NT2/D1 (cell line): ENCODE results near the gene TMEM187.

Experiments used
- DNase-seq: peaks from one replicate; pipeline ENCODE4 v3.0.0-alpha.2; 2011; ENCODE audit warnings: low read depth, low spot score
- H3K27me3 ChIP-seq: 2 replicates; pipeline ENCODE4 v1.6.0; 2011; ENCODE audit warnings: mild to moderate bottlenecking; ENCODE audit not compliant: insufficient read length, insufficient read depth
- H3K36me3 ChIP-seq: 2 replicates; pipeline ENCODE4 v1.6.1; 2011; ENCODE audit warnings: mild to moderate bottlenecking, low read length, mixed read lengths; ENCODE audit not compliant: insufficient read depth, insufficient read length
- H3K4me1 ChIP-seq: 2 replicates; pipeline ENCODE4 v1.5.1; 2011; ENCODE audit not compliant: insufficient read depth, insufficient read length
- H3K4me3 ChIP-seq: 2 replicates; pipeline ENCODE4 v1.5.1; 2011; ENCODE audit warnings: low read depth; ENCODE audit not compliant: insufficient read length
- H3K9ac ChIP-seq: 2 replicates; pipeline ENCODE4 v1.6.0; 2011; ENCODE audit warnings: low read depth; ENCODE audit not compliant: insufficient read length
- H3K9me3 ChIP-seq: 2 replicates; pipeline ENCODE4 v1.5.1; 2011; ENCODE audit warnings: mild to moderate bottlenecking, low read length; ENCODE audit not compliant: insufficient read depth
- SUZ12 ChIP-seq: IDR thresholded peaks from 2 replicates; pipeline ENCODE4 v1.6.1; 2011; ENCODE audit not compliant: insufficient read length, insufficient read depth; ENCODE audit errors: extremely low read depth
- YY1 ChIP-seq: IDR thresholded peaks from 2 replicates; pipeline ENCODE4 v1.6.1; 2011; ENCODE audit not compliant: insufficient read length, insufficient read depth
- ZNF274 ChIP-seq: IDR thresholded peaks from 2 replicates; pipeline ENCODE4 v1.6.1; 2011; ENCODE audit warnings: mild to moderate bottlenecking, low read depth, low read length

TMEM187 gene

GRCh38 chrX:153981231-153981630 is 8.7 kb downstream of the TMEM187 start:
- DNase-seq: no peak
- no peaks in the 10 kb centered on the region for H3K9me3 ChIP-seq
- no peak overlapping the region for H3K9ac ChIP-seq
- H3K4me3 ChIP-seq: no peak overlapping the region
- TF ChIP-seq ZNF274: no peak
- no peak for TF ChIP-seq SUZ12
- no peak for TF ChIP-seq YY1
- H3K4me1 ChIP-seq: no peaks in the 10 kb centered on the region
- no peaks in the 10 kb centered on the region for H3K36me3 ChIP-seq
- no peaks in the 10 kb centered on the region for H3K27me3 ChIP-seq

- Histone ChIP-seq H3K9me3 (no peaks in the 10 kb centered on the region), H3K4me3 (no peak overlapping the region), H3K36me3 (no peaks in the 10 kb centered on the region), H3K9ac (no peak overlapping the region), H3K27me3 (no peaks in the 10 kb centered on the region), H3K4me1 (no peaks in the 10 kb centered on the region)
- DNase-seq: no peak
- TF ChIP-seq YY1 (no peak), SUZ12 (no peak), ZNF274 (no peak)
Observed at GRCh38 chrX:153981771-153982533, 9.4 kb downstream of the TMEM187 start.

DNA sequence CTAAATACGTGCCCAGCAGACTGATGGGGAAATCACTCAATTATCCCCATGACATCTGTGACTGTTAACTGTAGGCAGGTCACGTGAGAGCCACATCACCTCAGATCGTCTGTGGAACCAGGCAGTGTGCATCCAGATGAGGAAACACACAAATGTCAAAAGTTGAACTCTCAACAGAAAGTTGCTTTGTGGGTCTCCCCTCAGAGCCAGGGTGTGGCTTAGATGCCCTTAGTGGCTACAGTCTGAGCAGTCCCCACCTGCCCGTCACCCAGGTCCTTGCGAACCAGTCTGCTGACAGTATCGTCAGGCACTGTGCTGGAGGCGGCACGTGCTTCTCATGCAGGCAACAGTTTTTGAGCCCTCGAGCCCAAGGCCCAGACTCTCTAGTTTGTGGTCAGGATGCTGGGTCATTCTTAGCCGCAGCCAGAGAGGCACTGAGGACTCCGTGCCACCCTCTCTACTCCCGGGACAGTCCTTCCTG is 10.8 kb downstream of the TMEM187 start:
- TF ChIP-seq SUZ12 (no peak), YY1 (no peak), ZNF274 (no peak)
- no peaks in the 10 kb centered on the region for H3K27me3 ChIP-seq
- H3K9ac ChIP-seq: no peak overlapping the region
- H3K4me3 ChIP-seq: no peak overlapping the region
- no peaks in the 10 kb centered on the region for H3K36me3 ChIP-seq
- H3K9me3 ChIP-seq: no peaks in the 10 kb centered on the region
- H3K4me1 ChIP-seq: no peaks in the 10 kb centered on the region
- DNase-seq: no peak

DNA sequence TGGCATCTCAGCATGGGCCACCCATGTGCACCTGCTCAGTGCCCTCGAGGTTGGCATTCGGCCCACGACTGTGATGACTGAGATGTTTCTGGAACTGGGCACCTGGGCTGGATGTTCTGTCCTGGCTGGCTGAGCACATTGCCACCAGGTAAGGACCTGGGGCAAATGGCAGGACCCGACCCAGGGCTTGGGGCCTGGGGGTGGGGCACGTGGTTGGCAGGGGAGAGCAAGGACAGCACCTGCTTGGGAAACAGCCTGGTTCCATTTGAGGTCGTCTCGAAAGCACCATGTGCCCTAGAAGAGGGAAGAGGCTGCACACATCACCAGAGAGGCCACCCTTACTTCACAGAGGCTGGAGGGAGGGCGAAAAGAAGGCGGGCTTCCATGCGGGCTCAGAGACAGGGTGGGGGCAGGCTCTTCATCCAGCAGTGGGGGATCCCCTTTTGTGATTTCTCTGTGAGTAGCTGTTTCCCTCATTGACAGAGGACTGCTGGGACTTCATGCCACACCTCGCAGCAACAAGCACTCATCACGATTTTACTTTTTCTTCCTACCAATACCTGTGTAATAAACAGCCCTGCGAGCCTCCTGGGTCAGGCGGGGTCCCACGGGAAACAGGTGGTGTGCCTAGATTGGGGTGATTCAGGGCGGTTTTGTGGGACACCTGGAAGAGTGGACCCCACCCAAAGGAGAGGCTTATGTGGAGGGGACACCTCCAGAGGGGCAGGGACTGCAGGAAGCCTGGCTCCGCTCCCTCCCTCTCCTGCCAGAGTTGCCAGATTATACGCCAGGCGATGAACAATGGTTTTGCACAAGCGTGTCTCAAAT is 12.0 kb downstream of the TMEM187 start:
- H3K4me3 ChIP-seq: no peak overlapping the region
- H3K36me3 ChIP-seq: no peaks in the 10 kb centered on the region
- no peak for DNase-seq
- no peaks in the 10 kb centered on the region for H3K9me3 ChIP-seq
- no peak overlapping the region for H3K9ac ChIP-seq
- no peaks in the 10 kb centered on the region for H3K27me3 ChIP-seq
- H3K4me1 ChIP-seq: no peaks in the 10 kb centered on the region
- TF ChIP-seq SUZ12 (no peak), YY1 (no peak), ZNF274 (no peak)

- Histone ChIP-seq H3K9me3 (no peaks in the 10 kb centered on the region), H3K9ac (no peak overlapping the region), H3K27me3 (no peaks in the 10 kb centered on the region), H3K4me3 (no peak overlapping the region), H3K4me1 (no peaks in the 10 kb centered on the region), H3K36me3 (no peaks in the 10 kb centered on the region)
- TF ChIP-seq YY1: no peak
- no peak for TF ChIP-seq ZNF274
- TF ChIP-seq SUZ12: no peak
- DNase-seq: no peak
Observed at GRCh38 chrX:153988493-153988892, 15.9 kb downstream of the TMEM187 start.

GRCh38 chrX:153989973-153990655 is 17.6 kb downstream of the TMEM187 start:
- no peaks in the 10 kb centered on the region for H3K27me3 ChIP-seq
- TF ChIP-seq SUZ12 (no peak), YY1 (no peak), ZNF274 (no peak)

DNA sequence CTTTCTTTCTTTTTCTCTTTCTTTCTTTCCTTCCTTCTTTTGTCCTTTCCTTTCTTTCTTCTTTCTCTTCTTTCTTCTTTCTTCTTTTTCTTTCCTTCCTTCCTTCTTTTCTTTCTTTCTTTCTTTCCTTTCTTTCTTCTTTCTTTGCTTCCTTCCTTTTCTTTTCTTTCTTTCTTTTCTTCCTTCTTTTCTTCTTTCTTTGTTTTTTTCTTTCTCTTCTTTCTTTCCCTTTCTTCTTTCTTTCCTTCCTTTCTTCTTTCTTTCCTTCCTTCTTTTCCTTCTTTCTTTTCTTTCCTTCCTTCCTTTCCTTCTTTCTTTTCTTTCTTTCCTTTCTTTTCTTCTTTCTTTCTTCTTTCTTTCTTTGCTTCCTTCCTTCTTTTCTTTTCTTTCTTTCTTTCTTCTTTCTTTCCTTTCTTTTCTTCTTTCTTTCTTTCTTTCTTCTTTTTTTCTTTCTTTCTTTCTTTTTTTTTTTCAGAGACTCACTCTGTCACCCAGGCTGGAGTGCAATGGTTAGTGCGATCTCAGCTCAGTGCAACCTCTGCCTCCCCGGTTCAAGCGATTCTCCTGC is 18.5 kb downstream of the TMEM187 start:
- Histone ChIP-seq H3K27me3 (no peaks in the 10 kb centered on the region), H3K4me3 (no peak overlapping the region), H3K9ac (no peak overlapping the region), H3K9me3 (no peaks in the 10 kb centered on the region), H3K36me3 (no peaks in the 10 kb centered on the region), H3K4me1 (no peaks in the 10 kb centered on the region)
- no peak for DNase-seq
- TF ChIP-seq SUZ12: no peak
- no peak for TF ChIP-seq YY1
- TF ChIP-seq ZNF274: no peak

More at GRCh38 chrX:153989973-153990655, 17.6 kb downstream of the TMEM187 start:
- no peak overlapping the region for H3K9ac ChIP-seq
- no peak for DNase-seq
- no peak overlapping the region for H3K4me3 ChIP-seq
- H3K4me1 ChIP-seq: no peaks in the 10 kb centered on the region
- H3K9me3 ChIP-seq: no peaks in the 10 kb centered on the region
- no peaks in the 10 kb centered on the region for H3K36me3 ChIP-seq
